Measurements from ENCODE around the gene CHTF8. TPM values are rescaled to one million over a fixed set of nuclear protein-coding genes. Genes with fewer than 3 reads are reported as not detected.

The CHTF8 gene
- total RNA-seq, 1 donor from 2014 or later, result 136 TPM

DNA sequence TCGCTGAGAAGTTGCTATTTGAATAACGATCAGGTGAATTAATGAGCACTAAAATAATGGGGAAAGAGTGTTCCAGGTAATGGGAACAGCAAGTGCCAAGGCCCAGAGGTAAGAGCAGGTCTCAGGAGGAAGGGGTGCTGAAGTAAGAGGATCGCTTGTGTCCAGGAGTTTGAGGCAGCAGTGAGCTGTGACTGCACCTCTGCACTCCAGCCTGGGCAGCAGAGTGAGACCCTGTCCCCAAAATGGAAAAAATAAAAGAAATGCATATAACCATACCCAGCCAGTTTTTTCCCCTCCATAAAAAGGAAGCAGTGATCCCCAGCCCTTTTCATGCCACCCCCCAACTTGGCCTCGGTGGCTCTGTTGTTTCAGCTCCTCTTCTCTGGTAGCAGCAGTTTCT is 43.7 kb downstream of the CHTF8 start:
- TF ChIP-seq, protein P1, sequence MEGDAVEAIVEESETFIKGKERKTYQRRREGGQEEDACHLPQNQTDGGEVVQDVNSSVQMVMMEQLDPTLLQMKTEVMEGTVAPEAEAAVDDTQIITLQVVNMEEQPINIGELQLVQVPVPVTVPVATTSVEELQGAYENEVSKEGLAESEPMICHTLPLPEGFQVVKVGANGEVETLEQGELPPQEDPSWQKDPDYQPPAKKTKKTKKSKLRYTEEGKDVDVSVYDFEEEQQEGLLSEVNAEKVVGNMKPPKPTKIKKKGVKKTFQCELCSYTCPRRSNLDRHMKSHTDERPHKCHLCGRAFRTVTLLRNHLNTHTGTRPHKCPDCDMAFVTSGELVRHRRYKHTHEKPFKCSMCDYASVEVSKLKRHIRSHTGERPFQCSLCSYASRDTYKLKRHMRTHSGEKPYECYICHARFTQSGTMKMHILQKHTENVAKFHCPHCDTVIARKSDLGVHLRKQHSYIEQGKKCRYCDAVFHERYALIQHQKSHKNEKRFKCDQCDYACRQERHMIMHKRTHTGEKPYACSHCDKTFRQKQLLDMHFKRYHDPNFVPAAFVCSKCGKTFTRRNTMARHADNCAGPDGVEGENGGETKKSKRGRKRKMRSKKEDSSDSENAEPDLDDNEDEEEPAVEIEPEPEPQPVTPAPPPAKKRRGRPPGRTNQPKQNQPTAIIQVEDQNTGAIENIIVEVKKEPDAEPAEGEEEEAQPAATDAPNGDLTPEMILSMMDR (IDR thresholded peaks at IDR 0.05; ENCODE audit: insufficient read depth, low read length, poor library complexity, severe bottlenecking), result no peak
- no peaks in the 10 kb centered on the region for H3K36me3 ChIP-seq (ENCODE audit: control insufficient read depth, insufficient read depth, low read length)

DNA sequence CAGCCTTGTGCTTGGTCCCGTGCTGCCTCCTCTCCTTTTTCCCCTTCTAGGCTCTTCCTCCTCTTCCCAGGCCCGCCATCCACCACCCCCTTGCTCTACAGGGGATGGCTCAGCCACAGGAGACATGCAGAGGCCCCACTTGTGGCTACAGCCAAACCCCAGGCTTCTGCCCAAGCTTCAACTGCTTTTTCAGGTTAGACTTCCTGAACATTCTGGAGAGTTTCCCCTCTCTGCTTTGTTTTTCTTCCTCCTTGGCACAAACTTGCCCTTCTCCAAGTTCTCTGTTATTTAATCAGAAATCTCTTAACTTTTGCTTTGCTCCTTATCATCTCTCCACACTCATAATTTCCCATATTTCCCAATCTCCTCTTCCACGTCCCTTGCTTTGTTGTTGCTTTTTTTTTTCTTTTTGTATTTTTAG is 45.2 kb downstream of the CHTF8 start:
- no peak for DNase-seq (ENCODE audit: low read depth)
- Histone ChIP-seq H3K4me3 (ENCODE audit: low read depth, low read length) (no peak overlapping the region), H3K36me3 (ENCODE audit: control insufficient read depth, insufficient read depth, low read length) (no peaks in the 10 kb centered on the region), H3K27me3 (ENCODE audit: control insufficient read depth, insufficient read depth, low read length) (no peaks in the 10 kb centered on the region)
- TF ChIP-seq, protein P1 (IDR thresholded peaks at IDR 0.05; ENCODE audit: insufficient read depth, low read length, poor library complexity, severe bottlenecking), result no peak

More for the DNA sequence above, 43.7 kb downstream of the CHTF8 start:
- Histone ChIP-seq H3K4me3 (ENCODE audit: low read depth, low read length) (no peak overlapping the region), H3K27me3 (ENCODE audit: control insufficient read depth, insufficient read depth, low read length) (no peaks in the 10 kb centered on the region)
- no peak for DNase-seq (ENCODE audit: low read depth)

DNA sequence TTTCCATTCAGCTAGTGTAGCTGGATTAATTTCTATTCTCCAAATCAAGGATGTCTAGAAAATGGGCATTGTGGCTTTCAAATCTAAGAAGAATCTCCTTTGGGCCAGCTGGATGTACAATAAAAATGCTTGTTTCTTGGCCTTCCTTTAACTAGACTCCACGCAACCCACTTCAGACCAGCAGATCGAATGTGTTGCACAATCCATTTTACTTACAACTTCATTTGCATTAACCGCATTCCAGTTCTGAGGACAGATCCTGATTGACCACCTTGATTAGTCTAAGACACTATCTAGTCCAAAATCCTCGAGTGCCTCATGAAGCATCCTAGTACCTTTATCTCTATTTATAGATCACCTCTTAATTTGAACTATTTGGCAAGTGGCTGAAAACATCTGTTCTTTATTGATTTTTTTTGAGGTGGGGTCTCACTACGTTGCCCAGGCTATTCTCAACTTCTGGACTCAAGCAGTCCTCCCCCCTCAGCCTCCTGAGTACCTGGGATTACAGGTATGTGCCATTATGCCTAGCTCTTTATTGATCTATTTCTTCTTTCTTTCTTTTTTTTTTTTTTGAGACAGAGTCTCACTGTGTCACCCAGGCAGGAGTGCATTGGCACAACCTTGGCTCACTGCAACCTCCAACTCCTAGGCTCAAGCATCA is 47.2 kb downstream of the CHTF8 start:
- H3K4me3 ChIP-seq (ENCODE audit: low read depth, low read length), result no peak overlapping the region
- TF ChIP-seq, protein P1 (IDR thresholded peaks at IDR 0.05; ENCODE audit: insufficient read depth, low read length, poor library complexity, severe bottlenecking), result no peak
- no peaks in the 10 kb centered on the region for H3K27me3 ChIP-seq (ENCODE audit: control insufficient read depth, insufficient read depth, low read length)
- no peaks in the 10 kb centered on the region for H3K36me3 ChIP-seq (ENCODE audit: control insufficient read depth, insufficient read depth, low read length)
- DNase-seq (ENCODE audit: low read depth), result no peak

DNA sequence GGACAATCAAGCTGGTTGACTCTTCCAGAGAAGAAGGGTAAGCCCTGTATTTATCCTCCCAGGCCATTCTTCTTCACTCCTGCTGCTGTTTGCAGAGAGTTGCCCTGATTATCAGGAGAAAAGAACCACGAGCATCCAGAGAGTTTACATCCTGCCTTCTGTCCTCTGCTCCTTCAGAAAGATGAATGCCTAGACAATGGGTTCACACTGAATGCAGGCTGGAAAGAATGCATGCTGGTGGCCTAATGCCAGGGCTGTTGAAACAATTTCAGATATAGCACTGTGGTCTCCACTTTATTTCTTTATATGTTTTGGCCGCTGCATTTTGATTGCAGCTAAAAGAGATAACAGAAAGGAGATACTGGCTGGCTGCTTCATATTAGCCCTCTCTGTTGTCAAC is 48.1 kb downstream of the CHTF8 start:
- TF ChIP-seq, protein P1 (IDR thresholded peaks at IDR 0.05; ENCODE audit: insufficient read depth, low read length, poor library complexity, severe bottlenecking), result no peak
- no peak overlapping the region for H3K4me3 ChIP-seq (ENCODE audit: low read depth, low read length)
- no peaks in the 10 kb centered on the region for H3K27me3 ChIP-seq (ENCODE audit: control insufficient read depth, insufficient read depth, low read length)
- DNase-seq (ENCODE audit: low read depth), result no peak
- no peaks in the 10 kb centered on the region for H3K36me3 ChIP-seq (ENCODE audit: control insufficient read depth, insufficient read depth, low read length)

DNA sequence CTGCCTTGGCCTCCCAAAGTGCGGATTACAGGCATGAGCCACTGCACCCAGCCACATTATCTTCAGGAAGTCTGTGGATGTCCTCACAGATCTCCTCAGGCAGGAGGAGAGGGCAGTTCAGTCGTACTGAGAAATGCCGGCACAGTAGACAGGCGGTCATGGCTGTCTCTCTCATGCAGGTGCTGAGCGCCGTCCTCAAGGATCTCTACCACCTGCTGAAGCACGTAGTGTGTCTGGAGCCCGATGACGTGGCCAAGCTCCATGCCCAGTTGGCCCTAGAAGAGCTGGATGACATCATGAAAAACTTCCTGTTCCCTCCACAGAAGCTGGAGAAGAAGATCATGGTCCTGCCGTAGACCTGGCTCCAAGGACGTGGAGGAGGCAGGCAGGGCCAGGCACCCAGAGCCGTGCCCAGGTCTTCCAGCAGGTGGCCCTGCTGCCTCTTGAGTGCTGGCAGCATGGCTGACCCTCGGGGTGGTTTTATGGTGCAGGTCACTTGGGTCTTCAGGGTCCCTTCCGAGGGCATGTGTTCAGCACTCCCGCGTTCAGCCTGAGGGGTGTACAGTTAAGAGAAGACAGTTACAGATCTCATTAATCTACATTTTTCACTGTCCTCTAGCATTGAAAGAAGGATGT is 49.0 kb downstream of the CHTF8 start:
- no peak overlapping the region for H3K4me3 ChIP-seq (ENCODE audit: low read depth, low read length)
- DNase-seq (ENCODE audit: low read depth), result no peak
- TF ChIP-seq, protein P1 (IDR thresholded peaks at IDR 0.05; ENCODE audit: insufficient read depth, low read length, poor library complexity, severe bottlenecking), result peak; percentile 30
- no peaks in the 10 kb centered on the region for H3K36me3 ChIP-seq (ENCODE audit: control insufficient read depth, insufficient read depth, low read length)
- no peaks in the 10 kb centered on the region for H3K27me3 ChIP-seq (ENCODE audit: control insufficient read depth, insufficient read depth, low read length)

Data from kidney epithelial cell (primary cell).